ENCODE data around the gene ETNPPL. TPM values are rescaled to one million over a fixed set of nuclear protein-coding genes. Genes with fewer than 3 reads are reported as not detected.

ETNPPL gene
- total and polyA plus RNA-seq, 2 of the 13 experiments (the other 11 are each of a cell fraction or from before 2014, with no cell fraction given) = 1.4 to 6.0 TPM

- in situ Hi-C loops (cut with HindIII; ENCODE audit: extremely low pct_ligation_motif_present, low pct_unique_long_range_greater_than_20kb) = no loop called here
- H3K27me3 ChIP-seq (ENCODE audit: control insufficient read depth in 1 of 2, insufficient read depth in 2 of 2, low read length in 2 of 2) = no peaks in the 10 kb centered on the region
- ATAC-seq (no peak), FAIRE-seq (no peak), DNase-seq (ENCODE audit: low spot score) (no peak)
- no peaks in the 10 kb centered on the region for H3K9me3 ChIP-seq (ENCODE audit: low read length)
- H3K36me3 ChIP-seq (replicated peaks in 1 of 2; ENCODE audit: control insufficient read depth in 1 of 2, insufficient read depth in 2 of 2, low read length in 2 of 2) = no peaks in the 10 kb centered on the region
- CTCF ChIA-PET (ENCODE audit: low intra/inter-chr PET ratio, low total read pairs) = no interaction called here
- no peak overlapping the region for H3K4me2 ChIP-seq (ENCODE audit: low read depth, low read length)
- H4K20me1 ChIP-seq (ENCODE audit: insufficient read depth, low read length) = no peaks in the 10 kb centered on the region
- POLR2A ChIA-PET = no interaction called here
- no peak overlapping the region for H3K9ac ChIP-seq (ENCODE audit: insufficient read depth, low read depth, low read length)
- intact Hi-C loops (cut with micrococcal nuclease; ENCODE audit: unreplicated experiment) = no loop called here
- no peaks in the 10 kb centered on the region for H3K79me2 ChIP-seq (ENCODE audit: insufficient read depth, low read length)
- H3K27ac ChIP-seq (ENCODE audit: extremely low read length, insufficient read depth, low read length) = no peak overlapping the region
- no peak overlapping the region for H3K4me3 ChIP-seq (replicated peaks in 1 of 3; ENCODE audit: insufficient read depth in 1 of 3, low read depth in 2 of 3, low read length in 3 of 3)
- TF ChIP-seq ZIK1 (CRISPR knock-in tag; IDR thresholded peaks at IDR 0.05; ENCODE audit: borderline replicate concordance, low read depth) (no peak), NCOA5 (CRISPR knock-in tag; IDR thresholded peaks at IDR 0.05) (no peak), CREM (IDR thresholded peaks at IDR 0.05) (no peak), CREM (CRISPR knock-in tag; IDR thresholded peaks at IDR 0.05) (no peak), ZNF230 (CRISPR knock-in tag; IDR thresholded peaks at IDR 0.05) (no peak), NR2F2 (IDR thresholded peaks at IDR 0.05; ENCODE audit: borderline replicate concordance, low read depth) (no peak), MBNL3 (CRISPR knock-in tag; conservative IDR thresholded peaks at IDR 0.05) (no peak), ZNF432 (CRISPR knock-in tag; IDR thresholded peaks at IDR 0.05; ENCODE audit: borderline replicate concordance) (no peak), PHF8 (CRISPR knock-in tag; IDR thresholded peaks at IDR 0.05) (no peak), ZFP82 (CRISPR knock-in tag; IDR thresholded peaks at IDR 0.05; ENCODE audit: borderline replicate concordance) (no peak), ISX (CRISPR knock-in tag; conservative IDR thresholded peaks at IDR 0.05) (no peak), TAF15 (IDR thresholded peaks at IDR 0.05; ENCODE audit: low read depth, low read length, poor library complexity, severe bottlenecking) (no peak), ZNF597 (CRISPR knock-in tag; IDR thresholded peaks at IDR 0.05) (no peak), DNMT1 (CRISPR knock-in tag; IDR thresholded peaks at IDR 0.05) (no peak), BATF2 (CRISPR knock-in tag; IDR thresholded peaks at IDR 0.05) (no peak), ZXDC (CRISPR knock-in tag; IDR thresholded peaks at IDR 0.05) (no peak), ZNF468 (CRISPR knock-in tag; IDR thresholded peaks at IDR 0.05) (no peak), ZNF446 (CRISPR knock-in tag; IDR thresholded peaks at IDR 0.05) (no peak), ZNF570 (CRISPR knock-in tag; IDR thresholded peaks at IDR 0.05; ENCODE audit: borderline replicate concordance) (no peak), THRA (CRISPR knock-in tag; IDR thresholded peaks at IDR 0.05; ENCODE audit: borderline replicate concordance) (no peak), ZNF724P (CRISPR knock-in tag; IDR thresholded peaks at IDR 0.05; ENCODE audit: borderline replicate concordance) (no peak)
- no peaks in the 10 kb centered on the region for H3K4me1 ChIP-seq (ENCODE audit: insufficient read depth, low read length)
- H2AFZ ChIP-seq (ENCODE audit: low read length) = no peak overlapping the region
- BruUV-seq (replicated peaks) = no TSS peak
- 62% methylated on average over 16 of the region's 16 CpGs for WGBS (ENCODE audit: low lambda C conversion rate)
Observed at GRCh38 chr4:108787724-108788123, 24.9 kb upstream of the ETNPPL start.

Data from HepG2 (cell line).